ENCODE measurements around the gene G6PC3.

GRCh38 chr17:44039829-44040635 is 30.5 kb upstream of the G6PC3 start:
- TF ChIP-seq CTCF (IDR thresholded peaks at IDR 0.05; ENCODE audit: low read depth, low read length, missing input control), result no peak
- TF ChIP-seq SP1 (IDR thresholded peaks at IDR 0.05), result no peak
- TF ChIP-seq JUND (IDR thresholded peaks at IDR 0.05), result no peak
- no peak for TF ChIP-seq EGR1 (IDR thresholded peaks at IDR 0.05; ENCODE audit: low read depth in 2 of 2)
- TF ChIP-seq ZBTB33 (IDR thresholded peaks at IDR 0.05), result no peak
- no peak for TF ChIP-seq YY1 (IDR thresholded peaks at IDR 0.05)
- TF ChIP-seq, protein P1, sequence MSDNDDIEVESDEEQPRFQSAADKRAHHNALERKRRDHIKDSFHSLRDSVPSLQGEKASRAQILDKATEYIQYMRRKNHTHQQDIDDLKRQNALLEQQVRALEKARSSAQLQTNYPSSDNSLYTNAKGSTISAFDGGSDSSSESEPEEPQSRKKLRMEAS (IDR thresholded peaks at IDR 0.05), result no peak
- no peak for TF ChIP-seq FOXA1 (IDR thresholded peaks at IDR 0.05)
- TF ChIP-seq GABPA (IDR thresholded peaks at IDR 0.05 in 1 of 2, conservative IDR thresholded peaks at IDR 0.05 in 1 of 2), result no peak
- no peak for TF ChIP-seq TAF1 (conservative IDR thresholded peaks at IDR 0.05)
- TF ChIP-seq REST (IDR thresholded peaks at IDR 0.05), result no peak
- no peak for TF ChIP-seq FOXA2 (IDR thresholded peaks at IDR 0.05)

Data from liver (tissue), 3 donors.